Measurements from ENCODE around the gene ACVRL1.

Gene ACVRL1

DNA sequence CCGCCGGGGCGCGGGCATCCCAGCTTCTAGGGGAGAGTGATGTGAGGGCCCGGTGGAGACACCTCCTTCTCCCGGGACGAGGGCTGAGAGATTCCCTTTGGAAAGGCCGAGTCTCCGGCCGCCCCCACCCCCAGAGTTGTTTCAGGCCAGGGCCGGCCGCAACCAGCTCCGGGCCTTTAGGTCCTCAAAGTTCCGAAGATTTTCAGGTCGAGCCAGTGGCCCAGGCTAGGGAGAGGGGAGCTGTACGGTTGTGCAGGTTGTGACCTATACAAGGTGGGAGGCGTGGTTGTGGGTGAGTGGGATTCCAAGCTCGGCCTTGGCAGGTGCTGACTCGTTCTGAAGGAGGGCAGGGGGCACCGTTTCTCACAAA, 37.8 kb upstream of the ACVRL1 start:
- no peak overlapping the region for H3K4me3 ChIP-seq (ENCODE audit: low read length)
- DNase-seq (ENCODE audit: low read depth), result no peak
- TF ChIP-seq, protein P1, sequence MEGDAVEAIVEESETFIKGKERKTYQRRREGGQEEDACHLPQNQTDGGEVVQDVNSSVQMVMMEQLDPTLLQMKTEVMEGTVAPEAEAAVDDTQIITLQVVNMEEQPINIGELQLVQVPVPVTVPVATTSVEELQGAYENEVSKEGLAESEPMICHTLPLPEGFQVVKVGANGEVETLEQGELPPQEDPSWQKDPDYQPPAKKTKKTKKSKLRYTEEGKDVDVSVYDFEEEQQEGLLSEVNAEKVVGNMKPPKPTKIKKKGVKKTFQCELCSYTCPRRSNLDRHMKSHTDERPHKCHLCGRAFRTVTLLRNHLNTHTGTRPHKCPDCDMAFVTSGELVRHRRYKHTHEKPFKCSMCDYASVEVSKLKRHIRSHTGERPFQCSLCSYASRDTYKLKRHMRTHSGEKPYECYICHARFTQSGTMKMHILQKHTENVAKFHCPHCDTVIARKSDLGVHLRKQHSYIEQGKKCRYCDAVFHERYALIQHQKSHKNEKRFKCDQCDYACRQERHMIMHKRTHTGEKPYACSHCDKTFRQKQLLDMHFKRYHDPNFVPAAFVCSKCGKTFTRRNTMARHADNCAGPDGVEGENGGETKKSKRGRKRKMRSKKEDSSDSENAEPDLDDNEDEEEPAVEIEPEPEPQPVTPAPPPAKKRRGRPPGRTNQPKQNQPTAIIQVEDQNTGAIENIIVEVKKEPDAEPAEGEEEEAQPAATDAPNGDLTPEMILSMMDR (IDR thresholded peaks at IDR 0.05; ENCODE audit: insufficient read depth, low read depth, low read length, missing control alignments), result no peak

DNA sequence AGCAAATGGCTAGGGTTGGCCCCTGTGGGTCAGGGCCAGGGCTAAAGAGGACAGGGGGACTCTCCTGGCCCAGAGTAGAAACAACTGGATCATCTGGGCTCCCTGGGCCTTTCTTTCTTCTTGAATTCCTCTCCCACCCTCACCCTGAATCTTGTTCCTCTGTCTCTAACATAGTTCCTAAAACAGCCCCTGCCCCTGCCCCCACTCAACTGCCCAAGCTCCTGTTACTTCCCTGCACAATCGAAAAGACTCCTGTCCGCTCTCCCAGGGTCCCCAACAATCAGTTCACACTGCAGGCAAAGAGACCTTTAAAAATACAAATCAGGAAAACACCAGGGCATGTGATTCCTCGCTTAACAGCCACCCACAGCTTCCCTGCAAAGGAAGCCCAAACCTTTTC, 37.4 kb upstream of the ACVRL1 start:
- no peak for DNase-seq (ENCODE audit: low read depth)
- no peak overlapping the region for H3K4me3 ChIP-seq (ENCODE audit: low read length)
- TF ChIP-seq, protein P1 (IDR thresholded peaks at IDR 0.05; ENCODE audit: insufficient read depth, low read depth, low read length, missing control alignments), result no peak

DNA sequence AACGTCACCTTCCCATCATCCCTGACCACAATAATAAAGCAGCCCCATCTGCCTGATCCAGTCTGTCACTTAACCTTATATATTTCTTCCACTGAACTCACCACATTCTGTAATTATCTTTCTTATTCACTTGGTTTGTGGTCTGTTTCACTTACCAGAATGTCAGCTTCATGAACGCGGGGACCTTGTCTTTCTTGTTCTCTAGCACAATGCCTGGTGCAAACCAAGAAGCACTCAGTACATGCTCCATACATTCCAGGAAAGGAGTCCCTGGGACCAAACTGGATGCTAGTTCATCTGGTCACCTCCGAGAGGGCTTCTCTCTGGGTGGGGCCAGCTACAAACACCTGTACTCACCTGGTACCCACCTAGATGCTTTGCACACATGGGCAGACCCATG, 36.8 kb upstream of the ACVRL1 start:
- TF ChIP-seq, protein P1 (IDR thresholded peaks at IDR 0.05; ENCODE audit: insufficient read depth, low read depth, low read length, missing control alignments), result no peak
- no peak overlapping the region for H3K4me3 ChIP-seq (ENCODE audit: low read length)
- DNase-seq (ENCODE audit: low read depth), result no peak

DNA sequence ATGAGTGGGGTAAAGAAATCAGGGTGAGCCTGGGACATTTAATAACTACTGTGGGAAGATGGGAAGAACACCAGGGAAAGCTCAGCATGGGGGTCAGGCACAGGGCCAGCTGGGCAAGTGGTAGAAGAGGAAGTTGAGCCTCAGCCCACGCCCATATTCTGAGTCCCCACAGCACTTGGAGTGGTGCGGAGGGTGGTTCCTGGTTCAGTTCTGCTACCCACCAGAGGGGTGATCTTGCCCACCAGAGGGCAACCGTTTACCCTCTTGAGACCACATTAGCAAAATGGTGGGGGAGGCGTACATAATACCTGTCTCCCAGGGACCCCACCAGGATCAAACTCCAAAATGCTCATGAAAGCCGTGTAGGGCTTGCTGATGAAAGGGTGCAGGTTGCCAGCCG, 36.2 kb upstream of the ACVRL1 start:
- TF ChIP-seq, protein P1 (IDR thresholded peaks at IDR 0.05; ENCODE audit: insufficient read depth, low read depth, low read length, missing control alignments), result no peak
- no peak overlapping the region for H3K4me3 ChIP-seq (ENCODE audit: low read length)
- no peak for DNase-seq (ENCODE audit: low read depth)

DNA sequence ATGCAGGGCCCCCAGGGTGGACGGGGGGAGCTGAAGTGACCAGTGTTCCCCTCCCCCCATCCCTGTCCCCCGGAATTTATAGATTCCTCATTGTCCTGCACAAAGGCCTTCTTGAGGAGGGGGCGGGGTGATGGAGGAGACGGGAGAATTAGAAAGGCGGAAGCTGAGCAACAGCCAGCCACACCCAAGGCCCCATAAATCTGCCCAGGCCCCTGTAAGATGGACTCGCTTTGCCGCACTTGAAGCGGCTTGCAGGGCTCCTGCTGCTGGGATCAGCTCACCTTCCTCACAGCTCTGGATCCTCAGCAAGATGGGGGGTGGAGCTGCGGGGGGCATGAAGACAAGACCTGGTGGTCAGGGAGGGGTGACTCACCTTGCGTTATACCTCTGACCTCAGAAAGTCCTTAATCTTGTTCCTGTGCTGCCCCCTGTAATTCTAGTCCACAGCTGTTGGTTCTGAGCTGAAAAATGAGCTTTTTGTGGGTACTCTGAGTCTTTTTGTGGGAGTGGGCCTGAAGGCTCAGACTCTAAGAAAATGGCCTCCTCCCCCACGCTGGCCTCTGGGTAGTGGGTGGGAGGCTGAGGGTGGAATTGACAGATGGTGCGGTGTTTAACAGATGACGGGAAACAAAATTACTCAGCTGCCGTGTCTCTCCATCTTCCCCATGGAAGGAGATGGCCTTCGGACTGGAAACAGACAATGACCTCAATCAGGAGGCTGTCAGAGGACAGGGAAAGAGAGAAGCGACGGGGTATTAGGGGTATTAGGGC, 35.2 kb upstream of the ACVRL1 start:
- H3K4me3 ChIP-seq (ENCODE audit: low read length), result no peak overlapping the region
- no peak for DNase-seq (ENCODE audit: low read depth)
- TF ChIP-seq, protein P1 (IDR thresholded peaks at IDR 0.05; ENCODE audit: insufficient read depth, low read depth, low read length, missing control alignments), result no peak

DNA sequence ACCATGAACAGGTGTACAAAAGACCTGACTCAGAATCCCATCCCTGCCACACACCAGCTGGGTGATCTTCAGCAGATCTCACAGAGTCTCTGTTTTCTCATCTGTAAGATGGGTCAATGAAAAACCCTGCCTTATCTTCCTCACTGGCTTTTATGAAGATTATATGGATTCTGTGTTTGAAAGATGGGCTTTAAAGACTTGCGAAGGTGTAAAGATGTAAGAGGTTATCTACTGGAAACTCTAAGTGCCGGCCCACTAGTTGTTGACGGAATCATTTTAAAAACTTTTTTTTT, 34.7 kb upstream of the ACVRL1 start:
- no peak overlapping the region for H3K4me3 ChIP-seq (ENCODE audit: low read length)
- DNase-seq (ENCODE audit: low read depth), result no peak
- TF ChIP-seq, protein P1 (IDR thresholded peaks at IDR 0.05; ENCODE audit: insufficient read depth, low read depth, low read length, missing control alignments), result no peak
